ENCODE results near the gene VPS29.
"Not testable (repeated sequence)": the region's sequence is repeated elsewhere in the genome, so short reads cannot be mapped to it uniquely, and the experiment has no call there.

VPS29 gene

GRCh38 chr12:110520876-110521712, 19.2 kb upstream of the VPS29 start:
- not testable (repeated sequence) for DNase-seq (ENCODE audit: low read depth, low spot score)

- not testable (repeated sequence) for DNase-seq (ENCODE audit: low read depth, low spot score)
These were observed 16.1 kb upstream of the VPS29 start for GRCh38 chr12:110518014-110518413.

GRCh38 chr12:110516995-110517394, 15.1 kb upstream of the VPS29 start:
- no peak for DNase-seq (ENCODE audit: low read depth, low spot score)

- no peak for DNase-seq (ENCODE audit: low read depth, low spot score)
These were observed 12.5 kb upstream of the VPS29 start for GRCh38 chr12:110514363-110514762.

- no peak for DNase-seq (ENCODE audit: low read depth, low spot score)
These were observed 11.9 kb upstream of the VPS29 start for GRCh38 chr12:110513842-110514241.

GRCh38 chr12:110508071-110508586, 6.2 kb upstream of the VPS29 start:
- no peak for DNase-seq (ENCODE audit: low read depth, low spot score)

- no peak for DNase-seq (ENCODE audit: low read depth, low spot score)
These were observed 3.4 kb upstream of the VPS29 start for GRCh38 chr12:110505332-110505731.

GRCh38 chr12:110503432-110503831, 1.5 kb upstream of the VPS29 start:
- DNase-seq (ENCODE audit: low read depth, low spot score) = no peak

- DNase-seq (ENCODE audit: low read depth, low spot score) = no peak
These were observed 536 bp downstream of the VPS29 start for GRCh38 chr12:110501399-110501751.

- no peak for DNase-seq (ENCODE audit: low read depth, low spot score)
These were observed 2.8 kb downstream of the VPS29 start for GRCh38 chr12:110498984-110499706.

- no peak for DNase-seq (ENCODE audit: low read depth, low spot score)
These were observed 26.5 kb downstream of the VPS29 start for GRCh38 chr12:110475426-110475825.

- peak; percentile 93 for DNase-seq (ENCODE audit: low read depth, low spot score)
These were observed 33.5 kb downstream of the VPS29 start, which contains the start of the genes FAM216A and GPN3 for GRCh38 chr12:110468214-110469048. Gene FAM216A (plus strand): TSS chr12:110468845. CDS start chr12:110468876, 31 bp downstream. Gene GPN3 (minus strand): TSS chr12:110468257. CDS start chr12:110468203, 54 bp downstream.

- no peak for DNase-seq (ENCODE audit: low read depth, low spot score)
These were observed 34.1 kb downstream of the VPS29 start for GRCh38 chr12:110467847-110468213.

GRCh38 chr12:110466791-110467190, 35.1 kb downstream of the VPS29 start:
- no peak for DNase-seq (ENCODE audit: low read depth, low spot score)

- DNase-seq (ENCODE audit: low read depth, low spot score) = not testable (repeated sequence)
These were observed 36.1 kb downstream of the VPS29 start for GRCh38 chr12:110465765-110466164.

GRCh38 chr12:110465024-110465423, 36.9 kb downstream of the VPS29 start:
- no peak for DNase-seq (ENCODE audit: low read depth, low spot score)

GRCh38 chr12:110461189-110461588, 40.7 kb downstream of the VPS29 start:
- DNase-seq (ENCODE audit: low read depth, low spot score) = not testable (repeated sequence)

GRCh38 chr12:110458756-110459155, 43.2 kb downstream of the VPS29 start:
- DNase-seq (ENCODE audit: low read depth, low spot score) = no peak

GRCh38 chr12:110453569-110454296, 48.2 kb downstream of the VPS29 start:
- DNase-seq (ENCODE audit: low read depth, low spot score) = no peak

- no peak for DNase-seq (ENCODE audit: low read depth, low spot score)
These were observed 50.6 kb downstream of the VPS29 start for GRCh38 chr12:110451263-110451662.
